Measurements from ENCODE around the gene EPHA1. TPM values are rescaled to one million over a fixed set of nuclear protein-coding genes. Genes with fewer than 3 reads are reported as not detected.

The EPHA1 gene
- total and polyA plus RNA-seq, 12 donors = 0.12 to 0.73 (median 0.39) TPM; not detected in 9

DNA sequence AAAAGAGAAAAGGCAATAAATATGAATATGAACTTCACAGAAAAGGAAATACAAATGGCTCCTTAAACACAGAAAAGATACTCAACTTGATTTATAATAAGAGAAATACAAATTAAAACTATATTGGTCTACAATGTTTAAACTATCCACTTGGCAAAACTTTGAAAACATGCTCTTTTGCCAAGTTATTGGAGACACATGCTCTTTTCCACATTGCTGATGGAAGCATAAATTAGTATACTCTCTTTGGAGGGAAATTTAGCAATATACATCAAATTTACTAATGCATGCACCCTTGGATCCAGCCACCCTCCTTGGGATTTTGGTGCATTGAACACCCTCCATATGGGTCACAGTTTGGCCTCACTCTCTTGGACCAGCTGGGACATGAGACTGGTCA is 42.5 kb upstream of the EPHA1 start:
- no peaks in the 10 kb centered on the region for H3K36me3 ChIP-seq
- peaks cover 0 to 15% (median 7%) of the 10 kb centered on the region in 7 donors for H3K27me3 ChIP-seq
- ATAC-seq = no peak
- no peak overlapping the region for H3K27ac ChIP-seq
- intact Hi-C loops (cut with DNase I) = no loop called here
- DNase-seq = no peak
- H3K9me3 ChIP-seq = no peaks in the 10 kb centered on the region
- TF ChIP-seq, protein P1, sequence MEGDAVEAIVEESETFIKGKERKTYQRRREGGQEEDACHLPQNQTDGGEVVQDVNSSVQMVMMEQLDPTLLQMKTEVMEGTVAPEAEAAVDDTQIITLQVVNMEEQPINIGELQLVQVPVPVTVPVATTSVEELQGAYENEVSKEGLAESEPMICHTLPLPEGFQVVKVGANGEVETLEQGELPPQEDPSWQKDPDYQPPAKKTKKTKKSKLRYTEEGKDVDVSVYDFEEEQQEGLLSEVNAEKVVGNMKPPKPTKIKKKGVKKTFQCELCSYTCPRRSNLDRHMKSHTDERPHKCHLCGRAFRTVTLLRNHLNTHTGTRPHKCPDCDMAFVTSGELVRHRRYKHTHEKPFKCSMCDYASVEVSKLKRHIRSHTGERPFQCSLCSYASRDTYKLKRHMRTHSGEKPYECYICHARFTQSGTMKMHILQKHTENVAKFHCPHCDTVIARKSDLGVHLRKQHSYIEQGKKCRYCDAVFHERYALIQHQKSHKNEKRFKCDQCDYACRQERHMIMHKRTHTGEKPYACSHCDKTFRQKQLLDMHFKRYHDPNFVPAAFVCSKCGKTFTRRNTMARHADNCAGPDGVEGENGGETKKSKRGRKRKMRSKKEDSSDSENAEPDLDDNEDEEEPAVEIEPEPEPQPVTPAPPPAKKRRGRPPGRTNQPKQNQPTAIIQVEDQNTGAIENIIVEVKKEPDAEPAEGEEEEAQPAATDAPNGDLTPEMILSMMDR (IDR thresholded peaks at IDR 0.05) = no peak
- no peaks in the 10 kb centered on the region for H3K4me1 ChIP-seq
- H3K4me3 ChIP-seq = no peak overlapping the region

DNA sequence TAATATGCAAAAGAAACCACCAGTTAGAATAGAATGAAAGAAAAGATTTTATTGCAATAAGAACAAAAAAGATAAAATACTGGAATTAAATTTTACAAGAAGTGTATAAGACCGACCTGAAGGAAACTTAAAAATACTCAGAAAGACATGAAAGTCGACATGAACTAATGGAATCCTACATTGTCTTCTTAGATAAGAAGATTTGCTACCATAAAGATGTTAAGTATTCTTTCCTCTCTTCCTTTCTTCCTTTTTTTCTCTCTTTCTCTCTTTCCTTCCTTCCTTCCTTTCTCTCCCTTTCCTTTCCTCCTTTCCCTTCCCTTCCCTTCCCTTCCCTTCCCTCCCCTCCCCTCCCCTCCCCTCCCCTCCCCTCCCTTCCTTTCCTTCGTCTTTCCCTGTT is 41.1 kb upstream of the EPHA1 start:
- H3K4me1 ChIP-seq = no peaks in the 10 kb centered on the region
- H3K27me3 ChIP-seq = peaks cover 0 to 21% (median 7%) of the 10 kb centered on the region in 7 donors
- DNase-seq = no peak
- no peak overlapping the region for H3K27ac ChIP-seq
- TF ChIP-seq, protein P1 (IDR thresholded peaks at IDR 0.05) = no peak
- intact Hi-C loops (cut with DNase I) = no loop called here
- H3K9me3 ChIP-seq = no peaks in the 10 kb centered on the region
- no peak for ATAC-seq
- H3K36me3 ChIP-seq = no peaks in the 10 kb centered on the region
- WGBS, 2 donors = 78 to 79% methylated on average over 2 to 3 of the region's 3 CpGs
- H3K4me3 ChIP-seq = no peak overlapping the region

DNA sequence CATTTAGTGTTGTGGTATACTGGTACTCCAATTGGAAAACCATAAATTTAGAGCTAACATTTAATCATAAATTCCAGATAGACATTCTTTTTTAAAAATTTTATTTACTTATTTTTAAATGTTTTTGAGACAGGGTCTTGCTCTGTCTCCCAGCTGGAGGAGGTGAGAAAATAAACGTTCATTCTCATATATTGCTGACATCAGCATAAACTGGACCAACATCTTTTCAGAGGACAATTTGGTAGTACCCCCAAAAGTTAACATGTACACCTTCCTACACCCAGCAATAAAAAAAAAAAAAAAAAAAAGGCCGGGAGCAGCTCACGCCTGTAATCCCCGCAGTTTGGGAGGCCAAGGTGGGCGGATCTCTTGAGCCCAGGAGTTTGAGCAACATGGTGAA is 39.8 kb upstream of the EPHA1 start:
- WGBS, 2 donors = 88 to 96% methylated on average over 5 of the region's 5 CpGs
- H3K4me1 ChIP-seq = no peaks in the 10 kb centered on the region
- no peak overlapping the region for H3K4me3 ChIP-seq
- no peak for DNase-seq
- no peak overlapping the region for H3K27ac ChIP-seq
- no peak for ATAC-seq
- intact Hi-C loops (cut with DNase I) = no loop called here
- no peaks in the 10 kb centered on the region for H3K9me3 ChIP-seq
- peaks cover 0 to 21% (median 7%) of the 10 kb centered on the region in 7 donors for H3K27me3 ChIP-seq
- no peaks in the 10 kb centered on the region for H3K36me3 ChIP-seq
- TF ChIP-seq, protein P1 (IDR thresholded peaks at IDR 0.05) = no peak

DNA sequence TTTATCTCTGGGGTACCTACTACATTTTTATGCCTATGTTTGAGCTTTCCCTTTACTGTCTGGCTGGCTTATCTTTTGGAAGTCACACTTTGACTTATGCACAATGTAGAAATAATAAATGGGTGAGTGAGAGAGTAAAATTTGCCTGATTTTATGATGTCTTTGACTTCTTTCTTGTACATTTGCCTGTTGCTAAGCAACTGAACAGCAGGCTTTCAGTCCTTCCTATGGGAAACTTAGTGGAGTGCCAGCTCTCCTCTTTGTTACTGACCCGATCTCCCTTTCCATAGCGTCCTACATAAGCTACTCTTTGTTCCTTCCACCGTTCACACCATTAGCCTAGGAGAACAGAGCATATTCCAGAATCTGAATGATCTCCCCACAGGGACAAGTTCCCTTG is 38.8 kb upstream of the EPHA1 start:
- no peak for ATAC-seq
- Histone ChIP-seq H3K9me3 (no peaks in the 10 kb centered on the region), H3K27me3 (peaks cover 0 to 21% (median 7%) of the 10 kb centered on the region in 7 donors), H3K36me3 (no peaks in the 10 kb centered on the region), H3K4me3 (no peak overlapping the region), H3K4me1 (no peaks in the 10 kb centered on the region), H3K27ac (no peak overlapping the region)
- intact Hi-C loops (cut with DNase I) = no loop called here
- no peak for DNase-seq
- TF ChIP-seq, protein P1 (IDR thresholded peaks at IDR 0.05) = no peak
- 63 to 65% methylated on average over 3 of the region's 3 CpGs for WGBS, 2 donors

All from heart right ventricle (tissue), 16 donors.